ENCODE measurements around the gene BCAS3. TPM values are rescaled to one million over a fixed set of nuclear protein-coding genes. Genes with fewer than 3 reads are reported as not detected.
A peak's percentile ranks its signal among the peaks of the same experiment; 100 is the strongest.

The BCAS3 gene
- polyA plus RNA-seq, 3 donors = 10.3 to 19.1 (median 14.7) TPM

DNA sequence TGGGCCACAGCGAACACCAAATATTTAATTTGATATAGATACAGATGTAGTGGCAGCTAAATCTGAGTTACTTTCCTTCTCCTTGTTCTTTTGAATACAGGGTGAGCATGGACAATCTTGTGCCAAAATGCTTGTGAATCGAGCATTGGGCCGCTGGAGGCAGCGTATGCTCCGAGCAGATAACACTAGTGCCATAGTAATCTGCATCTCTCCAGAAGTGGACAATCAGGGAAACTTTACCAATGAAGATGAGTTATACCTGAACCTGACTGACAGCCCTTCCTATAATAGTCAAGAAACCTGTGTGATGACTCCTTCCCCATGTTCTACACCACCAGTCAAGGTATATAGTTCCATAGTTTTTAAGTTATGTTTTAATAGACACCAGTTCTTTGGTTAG is 21.2 kb upstream of the BCAS3 start:
- TF ChIP-seq, protein P1, sequence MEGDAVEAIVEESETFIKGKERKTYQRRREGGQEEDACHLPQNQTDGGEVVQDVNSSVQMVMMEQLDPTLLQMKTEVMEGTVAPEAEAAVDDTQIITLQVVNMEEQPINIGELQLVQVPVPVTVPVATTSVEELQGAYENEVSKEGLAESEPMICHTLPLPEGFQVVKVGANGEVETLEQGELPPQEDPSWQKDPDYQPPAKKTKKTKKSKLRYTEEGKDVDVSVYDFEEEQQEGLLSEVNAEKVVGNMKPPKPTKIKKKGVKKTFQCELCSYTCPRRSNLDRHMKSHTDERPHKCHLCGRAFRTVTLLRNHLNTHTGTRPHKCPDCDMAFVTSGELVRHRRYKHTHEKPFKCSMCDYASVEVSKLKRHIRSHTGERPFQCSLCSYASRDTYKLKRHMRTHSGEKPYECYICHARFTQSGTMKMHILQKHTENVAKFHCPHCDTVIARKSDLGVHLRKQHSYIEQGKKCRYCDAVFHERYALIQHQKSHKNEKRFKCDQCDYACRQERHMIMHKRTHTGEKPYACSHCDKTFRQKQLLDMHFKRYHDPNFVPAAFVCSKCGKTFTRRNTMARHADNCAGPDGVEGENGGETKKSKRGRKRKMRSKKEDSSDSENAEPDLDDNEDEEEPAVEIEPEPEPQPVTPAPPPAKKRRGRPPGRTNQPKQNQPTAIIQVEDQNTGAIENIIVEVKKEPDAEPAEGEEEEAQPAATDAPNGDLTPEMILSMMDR (IDR thresholded peaks at IDR 0.05) = no peak
- peaks cover 0 to 7% of the 10 kb centered on the region in 2 donors for H3K4me1 ChIP-seq (ENCODE audit: control insufficient read depth in 1 of 2, insufficient read depth in 2 of 2, low read length in 2 of 2)
- no peak overlapping the region for H3K4me3 ChIP-seq (replicated peaks in 1 of 3; ENCODE audit: low read depth in 2 of 3, low read length in 3 of 3)
- no peak overlapping the region for H3K9ac ChIP-seq (ENCODE audit: insufficient read depth, low read length, poor library complexity, severe bottlenecking)
- H3K27me3 Mint-ChIP-seq (ENCODE audit: low read depth in 3 of 3) = peaks cover 0 to 1% (median 0%) of the 10 kb centered on the region in 3 donors
- no peak overlapping the region for H3K27ac ChIP-seq (ENCODE audit: low read depth in 1 of 2, low read length in 2 of 2)
- peaks cover 17 to 60% of the 10 kb centered on the region in 2 donors for H3K36me3 ChIP-seq (replicated peaks in 1 of 2; ENCODE audit: control insufficient read depth in 1 of 2, insufficient read depth in 2 of 2, low read length in 2 of 2)
- intact Hi-C loops (cut with micrococcal nuclease) = no loop called here
- no peak overlapping the region for H3K4me3 Mint-ChIP-seq
- peaks cover 17% of the 10 kb centered on the region for H3K4me1 Mint-ChIP-seq
- H3K36me3 Mint-ChIP-seq = peaks cover 27 to 78% of the 10 kb centered on the region in 2 donors
- no peak overlapping the region for H3K4me2 ChIP-seq (replicated peaks; ENCODE audit: extremely low read depth, low read length, poor library complexity, severe bottlenecking)
- WGBS (ENCODE audit: insufficient coverage) = 96% methylated on average over 4 of the region's 5 CpGs
- no peak for DNase-seq
- H3K79me2 ChIP-seq (ENCODE audit: insufficient read depth, low read length) = peaks cover 55% of the 10 kb centered on the region
- H4K20me1 ChIP-seq (ENCODE audit: insufficient read depth, low read length) = peaks cover 87% of the 10 kb centered on the region
- H3K27ac Mint-ChIP-seq = no peak overlapping the region
- no peaks in the 10 kb centered on the region for H3K9me3 Mint-ChIP-seq
- H3K9me3 ChIP-seq (replicated peaks in 1 of 2; ENCODE audit: control insufficient read depth in 1 of 2, insufficient read depth in 1 of 2, low read length in 2 of 2) = no peaks in the 10 kb centered on the region
- no peak overlapping the region for H2AFZ ChIP-seq (ENCODE audit: insufficient read depth, low read depth, low read length, poor library complexity, severe bottlenecking)
- no peaks in the 10 kb centered on the region for H3K27me3 ChIP-seq (ENCODE audit: control insufficient read depth in 2 of 2, insufficient read depth in 2 of 2, low read length in 2 of 2)

DNA sequence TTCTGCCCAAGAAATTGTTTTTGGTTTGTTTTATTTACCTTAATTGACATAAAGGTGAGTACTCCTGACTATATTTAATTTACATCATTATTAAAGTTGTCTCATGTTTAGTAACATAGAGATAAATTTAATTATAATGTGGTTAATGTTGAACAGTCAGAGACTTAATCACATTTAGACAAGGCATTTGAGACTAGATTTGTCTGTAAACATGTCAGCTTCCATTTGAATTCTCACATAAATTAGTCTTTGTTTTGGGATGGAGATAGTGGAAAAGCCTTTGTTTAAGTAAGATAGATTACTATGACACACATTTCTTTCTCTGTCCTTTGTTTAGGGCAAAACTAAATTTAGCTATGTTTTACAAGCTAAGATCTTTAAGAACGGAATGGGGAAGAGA is 18.5 kb upstream of the BCAS3 start:
- Mint-ChIP-seq H3K36me3 (peaks cover 37 to 77% of the 10 kb centered on the region in 2 donors), H3K4me3 (no peak overlapping the region), H3K27me3 (ENCODE audit: low read depth in 3 of 3) (peaks cover 0 to 1% (median 0%) of the 10 kb centered on the region in 3 donors), H3K4me1 (peaks cover 4% of the 10 kb centered on the region), H3K27ac (peak overlapping the region in 1 of 7 donors; percentile 14), H3K9me3 (no peaks in the 10 kb centered on the region)
- H3K9ac ChIP-seq (ENCODE audit: insufficient read depth, low read length, poor library complexity, severe bottlenecking) = no peak overlapping the region
- intact Hi-C loops (cut with micrococcal nuclease) = no loop called here
- H3K4me2 ChIP-seq (replicated peaks; ENCODE audit: extremely low read depth, low read length, poor library complexity, severe bottlenecking) = no peak overlapping the region
- no peak for DNase-seq
- H2AFZ ChIP-seq (ENCODE audit: insufficient read depth, low read depth, low read length, poor library complexity, severe bottlenecking) = no peak overlapping the region
- H3K4me3 ChIP-seq (replicated peaks in 1 of 3; ENCODE audit: low read depth in 2 of 3, low read length in 3 of 3) = no peak overlapping the region
- peaks cover 29% of the 10 kb centered on the region for H3K79me2 ChIP-seq (ENCODE audit: insufficient read depth, low read length)
- H3K27ac ChIP-seq (ENCODE audit: low read depth in 1 of 2, low read length in 2 of 2) = peak overlapping the region in 1 of 2 donors; percentile 41
- H3K4me1 ChIP-seq (ENCODE audit: control insufficient read depth in 1 of 2, insufficient read depth in 2 of 2, low read length in 2 of 2) = no peaks in the 10 kb centered on the region
- peaks cover 75% of the 10 kb centered on the region for H4K20me1 ChIP-seq (ENCODE audit: insufficient read depth, low read length)
- TF ChIP-seq, protein P1 (IDR thresholded peaks at IDR 0.05) = no peak
- no peaks in the 10 kb centered on the region for H3K27me3 ChIP-seq (ENCODE audit: control insufficient read depth in 2 of 2, insufficient read depth in 2 of 2, low read length in 2 of 2)
- peaks cover 30 to 68% of the 10 kb centered on the region in 2 donors for H3K36me3 ChIP-seq (replicated peaks in 1 of 2; ENCODE audit: control insufficient read depth in 1 of 2, insufficient read depth in 2 of 2, low read length in 2 of 2)
- no peaks in the 10 kb centered on the region for H3K9me3 ChIP-seq (replicated peaks in 1 of 2; ENCODE audit: control insufficient read depth in 1 of 2, insufficient read depth in 1 of 2, low read length in 2 of 2)
- WGBS (ENCODE audit: insufficient coverage) = 83% methylated on average over 1 of the region's 1 CpG

All from CD14-positive monocyte (primary cell).